Activated CD4-positive, alpha-beta T cell treated with anti-CD3 and anti-CD28 coated beads for 36 hours (primary cell): ENCODE data around the gene EXOC8. TPM values are rescaled to one million over a fixed set of nuclear protein-coding genes. Genes with fewer than 3 reads are reported as not detected.
A peak's percentile ranks its signal among the peaks of the same experiment; 100 is the strongest.

Experiments
- ATAC-seq: fragments of 200-7000 bp; cut with Tn5 transposase; one replicate; pipeline ENCODE4 v1.10.0; 2021; ENCODE audit warnings: mild to moderate bottlenecking, moderate library complexity
- CTCF ChIA-PET: fragments of 350-600 bp; sonication (Branson Sonifier 250); formaldehyde crosslinking; loops from one replicate; lab custom pipeline; 2021; ENCODE audit warnings: antibody characterized with exemption; lab: Charles Lee
- POLR2A ChIA-PET: fragments of 350-600 bp; sonication (Branson Sonifier 250); formaldehyde crosslinking; loops from one replicate; lab custom pipeline; 2021; ENCODE audit warnings: antibody characterized with exemption, inconsistent platforms; lab: Charles Lee
- DNase-seq: peaks from one replicate; pipeline ENCODE4 v3.0.0-alpha.2; 2020
- H3K27ac Mint-ChIP-seq: one replicate; pipeline ENCODE4 v1.8.0; 2021; ENCODE audit warnings: mixed read lengths
- H3K27me3 Mint-ChIP-seq: one replicate; pipeline ENCODE4 v1.8.0; 2021; ENCODE audit warnings: mixed read lengths
- H3K36me3 Mint-ChIP-seq: one replicate; pipeline ENCODE4 v1.8.0; 2021; ENCODE audit warnings: low read depth, mixed read lengths
- H3K4me1 Mint-ChIP-seq: one replicate; pipeline ENCODE4 v1.8.0; 2021; ENCODE audit warnings: mixed read lengths
- H3K4me3 Mint-ChIP-seq: one replicate; pipeline ENCODE4 v1.8.0; 2021; ENCODE audit warnings: mild to moderate bottlenecking, moderate library complexity, mixed read lengths
- H3K9me3 Mint-ChIP-seq: one replicate; pipeline ENCODE4 v1.8.0; 2021; ENCODE audit warnings: low read depth, mixed read lengths
- intact Hi-C, 2 experiments: fragments of 100-400 bp; cut with DNase I in 1 of 2; cut with micrococcal nuclease in 1 of 2; formaldehyde crosslinking; loops; one replicate each; pipeline versions ENCODE4 v1.14.2 to v1.15.1; 2022 to 2024; cut with DNase I, micrococcal nuclease
- total RNA-seq, 2 experiments: library from RNA; stranded (reverse); gene quantifications; one replicate each; pipeline ENCODE4 v1.2.3, GENCODE V29; 2021

Gene EXOC8
- total RNA-seq, 2 experiments from 2014 or later, result 10.0 to 13.7 TPM

DNA sequence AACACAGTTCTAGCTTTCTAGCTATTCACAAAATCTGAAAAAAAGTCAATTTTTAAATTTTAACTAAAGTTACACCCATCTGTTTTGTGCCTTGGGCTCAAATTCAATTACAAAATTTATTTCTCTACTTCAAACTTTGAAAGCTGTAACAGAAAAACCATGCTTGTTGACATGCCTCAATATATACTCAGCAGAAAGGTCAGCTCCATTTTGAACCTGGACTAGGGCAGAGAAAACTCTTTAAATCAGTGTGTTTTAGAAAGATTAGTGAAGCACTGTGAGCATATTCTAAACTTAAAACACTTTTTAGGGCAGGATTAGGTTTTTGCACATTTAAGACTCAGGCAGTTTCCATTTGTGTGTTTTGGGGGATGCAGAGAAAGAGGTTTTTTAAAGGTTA, 34.8 kb upstream of the EXOC8 start:
- Mint-ChIP-seq H3K36me3 (peaks cover 6% of the 10 kb centered on the region), H3K9me3 (no peaks in the 10 kb centered on the region), H3K27me3 (no peaks in the 10 kb centered on the region), H3K4me1 (peaks cover 10% of the 10 kb centered on the region), H3K27ac (peak overlapping the region; percentile 24), H3K4me3 (no peak overlapping the region)
- CTCF ChIA-PET, result interaction anchor here (0.9 kb wide), 1 partner anchor 57 kb away, joined by 4 read pairs; no protein-coding TSS in a partner anchor
- DNase-seq, result no peak
- POLR2A ChIA-PET, result no interaction called here
- no peak for ATAC-seq
- intact Hi-C loops, result no loop called here

DNA sequence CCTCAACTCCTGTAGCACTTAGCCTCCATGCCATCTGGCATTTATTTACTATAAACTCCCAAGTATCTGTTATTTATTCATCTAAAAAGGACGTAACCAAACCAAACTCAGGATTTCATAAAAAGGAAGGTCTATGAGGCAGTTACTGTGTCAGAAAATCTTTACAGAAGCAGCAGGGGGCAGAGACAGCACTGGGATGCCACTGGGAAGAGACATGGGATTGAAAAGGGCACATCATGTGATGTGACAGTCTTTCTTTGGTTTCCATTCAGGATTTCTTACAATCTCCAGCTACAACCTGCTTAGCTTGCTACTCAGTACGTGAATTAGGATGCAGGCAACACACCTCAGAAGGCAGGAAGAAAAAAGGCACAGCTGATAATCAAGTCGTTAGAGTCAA, 31.6 kb upstream of the EXOC8 start:
- intact Hi-C loops, result no loop called here
- no peaks in the 10 kb centered on the region for H3K4me1 Mint-ChIP-seq
- no peak overlapping the region for H3K4me3 Mint-ChIP-seq
- H3K9me3 Mint-ChIP-seq, result no peaks in the 10 kb centered on the region
- POLR2A ChIA-PET, result no interaction called here
- H3K27ac Mint-ChIP-seq, result no peak overlapping the region
- ATAC-seq (no peak), DNase-seq (no peak)
- H3K27me3 Mint-ChIP-seq, result no peaks in the 10 kb centered on the region
- H3K36me3 Mint-ChIP-seq, result peaks cover 17% of the 10 kb centered on the region
- CTCF ChIA-PET, result interaction anchor here (0.6 to 1.3 kb wide), 2 partner anchors 17 to 388 kb away, joined by 3 read pairs; no protein-coding TSS in a partner anchor

- peaks cover 23% of the 10 kb centered on the region for H3K36me3 Mint-ChIP-seq
- H3K27me3 Mint-ChIP-seq, result no peaks in the 10 kb centered on the region
- H3K27ac Mint-ChIP-seq, result no peak overlapping the region
- H3K9me3 Mint-ChIP-seq, result no peaks in the 10 kb centered on the region
- H3K4me3 Mint-ChIP-seq, result no peak overlapping the region
- ATAC-seq (no peak), DNase-seq (no peak)
- intact Hi-C loops, result no loop called here
- POLR2A ChIA-PET, result no interaction called here
- H3K4me1 Mint-ChIP-seq, result no peaks in the 10 kb centered on the region
- CTCF ChIA-PET, result interaction anchor here (1.3 kb wide), 1 partner anchor 9 kb away, joined by 4 read pairs; no protein-coding TSS in a partner anchor
Observed at GRCh38 chr1:231364192-231364591, 26.5 kb upstream of the EXOC8 start.

- no peak overlapping the region for H3K27ac Mint-ChIP-seq
- H3K4me1 Mint-ChIP-seq, result no peaks in the 10 kb centered on the region
- peaks cover 21% of the 10 kb centered on the region for H3K36me3 Mint-ChIP-seq
- ATAC-seq (no peak), DNase-seq (no peak)
- ChIA-PET CTCF (interaction anchor here (0.7 to 1.5 kb wide), 6 partner anchors 14 to 238 kb away, joined by 3 to 8 read pairs (median 3); no protein-coding TSS in a partner anchor), POLR2A (no interaction called here)
- H3K27me3 Mint-ChIP-seq, result no peaks in the 10 kb centered on the region
- no peak overlapping the region for H3K4me3 Mint-ChIP-seq
- intact Hi-C loops, result no loop called here
- no peaks in the 10 kb centered on the region for H3K9me3 Mint-ChIP-seq
Observed at GRCh38 chr1:231363624-231364023, 26.0 kb upstream of the EXOC8 start.

DNA sequence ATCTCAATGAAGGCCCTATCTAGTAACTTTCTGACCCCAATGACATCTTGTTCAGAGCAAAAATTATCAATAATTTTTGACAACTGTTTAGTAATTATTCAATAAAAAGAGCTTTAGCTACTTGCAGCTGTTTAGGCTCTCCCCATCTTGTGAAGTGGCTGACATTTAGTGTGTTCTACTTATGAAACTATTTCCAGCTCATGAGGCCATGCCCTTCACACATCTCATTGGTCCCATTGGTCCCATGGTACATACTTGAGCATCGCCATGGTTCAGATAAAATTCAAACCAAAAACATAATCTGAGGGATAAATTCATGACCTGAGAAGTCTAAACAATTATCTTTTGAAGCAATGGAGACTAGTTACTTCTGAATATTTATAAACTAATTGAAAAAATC, 24.7 kb upstream of the EXOC8 start:
- POLR2A ChIA-PET, result interaction anchor here (0.6 to 1.5 kb wide), 2 partner anchors 24 to 96 kb away, joined by 4 to 6 read pairs; partner anchors contain the start of genes EXOC8 and SPRTN
- intact Hi-C loops, result no loop called here
- peaks cover 6% of the 10 kb centered on the region for H3K4me1 Mint-ChIP-seq

DNA sequence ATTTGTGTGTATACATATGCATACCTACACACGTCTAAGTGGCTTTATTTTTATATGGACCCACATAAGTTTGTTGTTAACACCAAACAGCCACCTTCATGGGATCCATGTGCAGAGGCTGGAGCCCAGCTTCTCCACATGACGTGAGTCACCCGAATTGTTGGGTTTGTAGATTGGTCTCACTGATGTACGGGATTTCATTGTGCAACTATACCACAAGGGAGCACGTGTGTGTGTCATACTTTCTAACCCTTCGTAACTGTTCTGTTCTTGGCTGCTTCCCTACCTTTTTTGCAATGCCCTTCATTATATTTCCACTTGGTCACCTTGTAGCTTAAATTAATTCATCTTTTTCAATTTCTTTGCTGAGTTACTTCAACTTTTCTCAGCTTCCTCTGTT, 21.5 kb upstream of the EXOC8 start:
- H3K27ac Mint-ChIP-seq, result no peak overlapping the region
- no peaks in the 10 kb centered on the region for H3K27me3 Mint-ChIP-seq
- DNase-seq (peak; percentile 19), ATAC-seq (no peak)
- peaks cover 6% of the 10 kb centered on the region for H3K4me1 Mint-ChIP-seq
- CTCF ChIA-PET, result interaction anchor here (0.8 to 3.5 kb wide), 6 partner anchors 9 to 244 kb away, joined by 3 to 17 read pairs (median 4); no protein-coding TSS in a partner anchor
- H3K36me3 Mint-ChIP-seq, result peaks cover 10% of the 10 kb centered on the region
- H3K9me3 Mint-ChIP-seq, result no peaks in the 10 kb centered on the region
- no peak overlapping the region for H3K4me3 Mint-ChIP-seq
- intact Hi-C loops, result loop anchor here (2.0 to 5.0 kb wide), 3 partner anchors 64 to 448 kb away; partner anchors contain the start of genes EGLN1 (in 1 of the 2) and TSNAX (in 1 of the 2)
- POLR2A ChIA-PET, result no interaction called here

More for the DNA sequence above, 24.7 kb upstream of the EXOC8 start:
- H3K27ac Mint-ChIP-seq, result no peak overlapping the region
- DNase-seq (no peak), ATAC-seq (no peak)
- CTCF ChIA-PET, result interaction anchor here (1.1 to 2.2 kb wide), 5 partner anchors 9 to 244 kb away, joined by 3 to 8 read pairs (median 4); no protein-coding TSS in a partner anchor
- no peak overlapping the region for H3K4me3 Mint-ChIP-seq
- H3K36me3 Mint-ChIP-seq, result peaks cover 21% of the 10 kb centered on the region
- H3K9me3 Mint-ChIP-seq, result no peaks in the 10 kb centered on the region
- H3K27me3 Mint-ChIP-seq, result no peaks in the 10 kb centered on the region

GRCh38 chr1:231357831-231358354, 20.2 kb upstream of the EXOC8 start:
- CTCF ChIA-PET, result interaction anchor here (0.6 to 3.5 kb wide), 25 partner anchors 8 to 260 kb away, joined by 3 to 17 read pairs (median 4); partner anchors contain the start of genes EXOC8, SPRTN and TSNAX
- peak; percentile 85 for ATAC-seq
- Mint-ChIP-seq H3K36me3 (peaks cover 11% of the 10 kb centered on the region), H3K9me3 (no peaks in the 10 kb centered on the region), H3K27ac (peak overlapping the region; percentile 59), H3K4me1 (peaks cover 6% of the 10 kb centered on the region), H3K4me3 (no peak overlapping the region), H3K27me3 (no peaks in the 10 kb centered on the region)
- DNase-seq, result peak; percentile 52
- POLR2A ChIA-PET, result no interaction called here
- intact Hi-C loops, result loop anchor here (1.0 to 5.0 kb wide), 6 partner anchors 64 to 449 kb away; partner anchors contain the start of genes EGLN1 (in 2 of the 2) and TSNAX (in 1 of the 2)

- H3K4me1 Mint-ChIP-seq, result peaks cover 6% of the 10 kb centered on the region
- DNase-seq (no peak), ATAC-seq (no peak)
- no peak overlapping the region for H3K4me3 Mint-ChIP-seq
- H3K9me3 Mint-ChIP-seq, result no peaks in the 10 kb centered on the region
- ChIA-PET CTCF (interaction anchor here (0.6 to 3.5 kb wide), 24 partner anchors 9 to 260 kb away, joined by 3 to 17 read pairs (median 5); partner anchors contain the start of genes EXOC8, SPRTN and TSNAX), POLR2A (interaction anchor here (0.7 kb wide), 1 partner anchor 18 kb away, joined by 3 read pairs; no protein-coding TSS in a partner anchor)
- intact Hi-C loops, result loop anchor here (1.0 to 5.0 kb wide), 2 partner anchors 247 to 450 kb away; no protein-coding TSS in a partner anchor
- peak overlapping the region; percentile 47 for H3K27ac Mint-ChIP-seq
- no peaks in the 10 kb centered on the region for H3K27me3 Mint-ChIP-seq
- H3K36me3 Mint-ChIP-seq, result peaks cover 15% of the 10 kb centered on the region
Observed at GRCh38 chr1:231357187-231357772, 19.6 kb upstream of the EXOC8 start.

- no peak overlapping the region for H3K4me3 Mint-ChIP-seq
- ChIA-PET CTCF (interaction anchor here (0.8 to 3.0 kb wide), 5 partner anchors 10 to 466 kb away, joined by 3 to 14 read pairs (median 4); no protein-coding TSS in a partner anchor), POLR2A (no interaction called here)
- H3K27ac Mint-ChIP-seq, result peak overlapping the region; percentile 34
- no peak for DNase-seq
- peaks cover 6% of the 10 kb centered on the region for H3K4me1 Mint-ChIP-seq
- H3K9me3 Mint-ChIP-seq, result no peaks in the 10 kb centered on the region
- intact Hi-C loops, result loop anchor here in 1 of 2 experiments (5.0 kb wide), 1 partner anchor 452 kb away; no protein-coding TSS in a partner anchor
- H3K36me3 Mint-ChIP-seq, result peaks cover 13% of the 10 kb centered on the region
- H3K27me3 Mint-ChIP-seq, result no peaks in the 10 kb centered on the region
- ATAC-seq, result no peak
Observed at GRCh38 chr1:231355171-231355570, 17.5 kb upstream of the EXOC8 start.

DNA sequence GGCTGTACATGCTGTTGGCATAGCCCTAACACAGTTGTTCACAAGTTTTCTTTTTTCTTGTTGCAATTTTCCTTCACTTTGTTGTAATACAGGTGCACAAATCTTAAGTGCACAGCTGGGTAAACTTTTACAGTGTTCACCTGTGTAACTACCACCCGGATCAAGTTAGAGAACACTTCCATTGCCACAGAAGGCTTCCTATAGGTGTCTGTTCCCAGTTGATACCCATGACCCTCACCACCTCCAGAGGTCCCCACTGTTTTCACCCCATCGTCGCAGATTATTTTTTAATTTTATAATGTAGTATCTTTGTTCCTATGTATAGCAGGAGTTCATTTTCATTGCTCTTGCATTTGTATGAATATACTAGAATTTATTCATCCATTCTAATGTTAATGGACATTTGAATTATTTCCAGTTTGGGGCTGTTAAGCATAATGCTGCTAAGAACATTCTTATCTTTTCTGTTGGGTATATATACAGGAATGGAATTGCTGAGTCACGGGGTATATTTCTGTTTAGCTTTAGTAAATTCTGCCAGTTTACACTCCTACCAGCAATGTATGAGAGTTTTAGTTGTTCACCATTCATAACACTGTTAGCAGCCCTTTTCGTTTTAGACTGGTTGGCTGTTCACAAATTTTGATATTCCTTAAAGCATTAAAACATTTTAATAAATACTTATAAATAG, 16.8 kb upstream of the EXOC8 start:
- ChIA-PET CTCF (interaction anchor here (0.8 to 1.3 kb wide), 3 partner anchors 11 to 466 kb away, joined by 3 to 5 read pairs (median 4); no protein-coding TSS in a partner anchor), POLR2A (no interaction called here)
- DNase-seq (no peak), ATAC-seq (no peak)
- no peak overlapping the region for H3K27ac Mint-ChIP-seq
- no peak overlapping the region for H3K4me3 Mint-ChIP-seq
- H3K9me3 Mint-ChIP-seq, result no peaks in the 10 kb centered on the region
- intact Hi-C loops, result loop anchor here in 1 of 2 experiments (5.0 kb wide), 1 partner anchor 453 kb away; no protein-coding TSS in a partner anchor
- peaks cover 13% of the 10 kb centered on the region for H3K36me3 Mint-ChIP-seq
- H3K4me1 Mint-ChIP-seq, result peaks cover 6% of the 10 kb centered on the region
- H3K27me3 Mint-ChIP-seq, result no peaks in the 10 kb centered on the region

GRCh38 chr1:231353086-231353485, 15.4 kb upstream of the EXOC8 start:
- H3K4me3 Mint-ChIP-seq, result no peak overlapping the region
- peaks cover 5% of the 10 kb centered on the region for H3K4me1 Mint-ChIP-seq
- no peaks in the 10 kb centered on the region for H3K9me3 Mint-ChIP-seq
- CTCF ChIA-PET, result no interaction called here
- H3K27me3 Mint-ChIP-seq, result no peaks in the 10 kb centered on the region
- H3K27ac Mint-ChIP-seq, result no peak overlapping the region
- no peak for DNase-seq
- ATAC-seq, result no peak
- peaks cover 14% of the 10 kb centered on the region for H3K36me3 Mint-ChIP-seq
- intact Hi-C loops, result no loop called here
- POLR2A ChIA-PET, result no interaction called here
